SK-N-MC (cell line): Measurements from ENCODE around the gene MAPT.

Source experiments
- EZH2 ChIP-seq: fragments of 200-600 bp; sonication (generic); IDR thresholded peaks from one replicate; pipeline ENCODE4 v1.6.1; 2017; ENCODE audit warnings: antibody characterized with exemption
- POLR2AphosphoS5 ChIP-seq: IDR thresholded peaks from 2 replicates; pipeline ENCODE4 v1.6.1; 2012; ENCODE audit warnings: mild to moderate bottlenecking, low read depth, low read length, borderline replicate concordance

DNA sequence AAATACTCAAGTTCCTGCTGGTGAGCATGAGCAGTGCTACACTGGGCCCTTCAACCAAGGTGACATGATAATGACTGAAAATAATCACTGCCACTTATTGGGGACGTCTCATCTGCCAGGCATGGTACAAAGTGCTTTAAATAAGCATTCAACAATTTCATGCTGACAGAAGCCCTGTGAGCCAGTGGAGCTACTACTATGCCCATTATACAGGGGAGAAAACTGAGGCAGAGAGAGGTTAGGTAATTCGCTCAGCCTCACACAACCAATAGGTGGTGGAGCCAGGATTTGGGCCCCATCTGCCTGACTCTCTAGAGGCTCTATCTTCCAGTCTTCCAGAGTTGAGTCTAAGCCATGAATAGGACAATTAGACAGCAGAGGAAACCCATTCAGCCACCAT lies 74.4 kb downstream of the MAPT start:
- no peak for TF ChIP-seq EZH2
- TF ChIP-seq POLR2AphosphoS5: no peak
